ENCODE results near the gene CORT.
"Not testable (repeated sequence)": the region's sequence is repeated elsewhere in the genome, so short reads cannot be mapped to it uniquely, and the experiment has no call there.

Gene CORT

GRCh38 chr1:10438677-10439163 is 11.1 kb upstream of the CORT start:
- DNase-seq (ENCODE audit: low read depth), result no peak

- DNase-seq (ENCODE audit: low read depth), result no peak
Measured at GRCh38 chr1:10440305-10440704, 9.5 kb upstream of the CORT start.

GRCh38 chr1:10440794-10441193 is 9.0 kb upstream of the CORT start:
- no peak for DNase-seq (ENCODE audit: low read depth)

GRCh38 chr1:10444248-10444647 is 5.6 kb upstream of the CORT start:
- no peak for DNase-seq (ENCODE audit: low read depth)

- DNase-seq (ENCODE audit: low read depth), result no peak
Measured at GRCh38 chr1:10444795-10445397, 4.9 kb upstream of the CORT start.

- DNase-seq (ENCODE audit: low read depth), result no peak
Measured at GRCh38 chr1:10446790-10447422, 2.9 kb upstream of the CORT start.

GRCh38 chr1:10450156-10450814 is 454 bp downstream of the CORT start:
- no peak for DNase-seq (ENCODE audit: low read depth)

GRCh38 chr1:10450836-10451235 is 1.0 kb downstream of the CORT start:
- DNase-seq (ENCODE audit: low read depth), result no peak

- no peak for DNase-seq (ENCODE audit: low read depth)
Measured at GRCh38 chr1:10451287-10451686, 1.5 kb downstream of the CORT start.

- no peak for DNase-seq (ENCODE audit: low read depth)
Measured at GRCh38 chr1:10456048-10456447, 6.2 kb downstream of the CORT start.

- DNase-seq (ENCODE audit: low read depth), result no peak
Measured at GRCh38 chr1:10456661-10457060, 6.8 kb downstream of the CORT start.

- not testable (repeated sequence) for DNase-seq (ENCODE audit: low read depth)
Measured at GRCh38 chr1:10457462-10457861, 7.6 kb downstream of the CORT start.

- DNase-seq (ENCODE audit: low read depth), result no peak
Measured at GRCh38 chr1:10457875-10458274, 8.0 kb downstream of the CORT start.

GRCh38 chr1:10459184-10459583 is 9.4 kb downstream of the CORT start:
- no peak for DNase-seq (ENCODE audit: low read depth)

GRCh38 chr1:10467078-10467477 is 17.2 kb downstream of the CORT start:
- DNase-seq (ENCODE audit: low read depth), result no peak

GRCh38 chr1:10470043-10470442 is 20.2 kb downstream of the CORT start:
- no peak for DNase-seq (ENCODE audit: low read depth)

- DNase-seq (ENCODE audit: low read depth), result no peak
Measured at GRCh38 chr1:10471411-10472219, 21.8 kb downstream of the CORT start.

GRCh38 chr1:10472220-10473144 is 22.7 kb downstream of the CORT start, which contains the start of gene DFFA:
Gene DFFA (minus strand): TSS chr1:10472529. CDS start chr1:10472458, 71 bp downstream.
- peak; percentile 88 for DNase-seq (ENCODE audit: low read depth)

GRCh38 chr1:10473145-10473765 is 23.4 kb downstream of the CORT start:
- DNase-seq (ENCODE audit: low read depth), result no peak

- not testable (repeated sequence) for DNase-seq (ENCODE audit: low read depth)
Measured at GRCh38 chr1:10474309-10474612, 24.4 kb downstream of the CORT start.
